ENCODE results near the gene GMFB. TPM values are rescaled to one million over a fixed set of nuclear protein-coding genes. Genes with fewer than 3 reads are reported as not detected.
A peak's percentile ranks its signal among the peaks of the same experiment; 100 is the strongest.

The GMFB gene
- total RNA-seq, 1 experiment from 2014 or later = 85.2 TPM

- ChIA-PET POLR2A (ENCODE audit: unreplicated experiment) (interaction anchor here (0.5 kb wide), 1 partner anchor 462 kb away, joined by 3 read pairs; no protein-coding TSS in a partner anchor), CTCF (interaction anchor here (0.6 to 0.8 kb wide), 3 partner anchors 20 to 1358 kb away, joined by 3 to 6 read pairs (median 4); no protein-coding TSS in a partner anchor)
- Histone ChIP-seq H3K27me3 (ENCODE audit: low read length) (no peaks in the 10 kb centered on the region), H3K4me3 (ENCODE audit: low read length) (peak within 1 kb of the TSS; percentile 74), H3F3A (ENCODE audit: low read length, unreplicated experiment) (peaks cover 5% of the 10 kb centered on the region), H2AFZ (ENCODE audit: low read length) (peak within 1 kb of the TSS; percentile 88), H3K9ac (ENCODE audit: low read length) (peak within 1 kb of the TSS; percentile 81), H3K27ac (ENCODE audit: low read length) (peak within 1 kb of the TSS; percentile 74), H3K4me2 (ENCODE audit: low read length) (peak within 1 kb of the TSS; percentile 83), H3K36me3 (ENCODE audit: low read depth, low read length) (peaks cover 6% of the 10 kb centered on the region; the same call in 1 of the 2 replicates), H3K4me1 (ENCODE audit: insufficient read depth, low read length) (peaks cover 52% of the 10 kb centered on the region), H4K20me1 (ENCODE audit: low read length) (peaks cover 39% of the 10 kb centered on the region), H3K79me2 (ENCODE audit: low read length) (peaks cover 47% of the 10 kb centered on the region), H3K9me2 (replicated peaks; ENCODE audit: low read length) (no peaks in the 10 kb centered on the region), H3K9me3 (ENCODE audit: low read length) (no peaks in the 10 kb centered on the region)
- intact Hi-C loops (cut with micrococcal nuclease) = loop anchor here (1.0 to 5.0 kb wide), 6 partner anchors 40 to 332 kb away; partner anchors contain the start of gene GMFB
- ATAC-seq = peak; percentile 95
- TF ChIP-seq CTCF (conservative IDR thresholded peaks at IDR 0.05; ENCODE audit: low read depth, low read length) (peak; percentile 99), EZH2 (IDR thresholded peaks at IDR 0.05; ENCODE audit: low read length, unreplicated experiment) (no peak), EZH2phosphoT487 (IDR thresholded peaks at IDR 0.05; ENCODE audit: borderline replicate concordance, low read length) (no peak)
- DNase-seq = peak; percentile 99
- no TSS peak for BruUV-seq (replicated peaks)
Measured at GRCh38 chr14:54440873-54441868, 47.6 kb downstream of the GMFB start, which contains the start of gene CNIH1. TSS of gene CNIH1 (minus strand) at chr14:54441374. CDS start at chr14:54441327, 47 bp downstream.

- Histone ChIP-seq H3K4me2 (ENCODE audit: low read length) (peak overlapping the region; percentile 83), H3K27me3 (ENCODE audit: low read length) (no peaks in the 10 kb centered on the region), H3K9me2 (replicated peaks; ENCODE audit: low read length) (no peaks in the 10 kb centered on the region), H3K36me3 (ENCODE audit: low read depth, low read length) (peaks cover 6% of the 10 kb centered on the region; the same call in 1 of the 2 replicates), H3F3A (ENCODE audit: low read length, unreplicated experiment) (peaks cover 9% of the 10 kb centered on the region), H3K4me3 (ENCODE audit: low read length) (peak overlapping the region; percentile 74), H3K79me2 (ENCODE audit: low read length) (peaks cover 53% of the 10 kb centered on the region), H2AFZ (ENCODE audit: low read length) (peak overlapping the region; percentile 7; the same call in 1 of the 2 replicates), H3K9me3 (ENCODE audit: low read length) (no peaks in the 10 kb centered on the region), H3K9ac (ENCODE audit: low read length) (peak overlapping the region; percentile 81), H3K4me1 (ENCODE audit: insufficient read depth, low read length) (peaks cover 53% of the 10 kb centered on the region), H4K20me1 (ENCODE audit: low read length) (peaks cover 44% of the 10 kb centered on the region), H3K27ac (ENCODE audit: low read length) (peak overlapping the region; percentile 74)
- no TSS peak for BruUV-seq (replicated peaks)
- CTCF ChIA-PET = no interaction called here
- no peak for TF ChIP-seq EZH2 (IDR thresholded peaks at IDR 0.05; ENCODE audit: low read length, unreplicated experiment)
- POLR2A ChIA-PET (ENCODE audit: unreplicated experiment) = no interaction called here
- DNase-seq = no peak
- intact Hi-C loops (cut with micrococcal nuclease) = loop anchor here (2.0 to 5.0 kb wide), 3 partner anchors 40 to 332 kb away; no protein-coding TSS in a partner anchor
- no peak for ATAC-seq
Measured at GRCh38 chr14:54440476-54440872, 48.3 kb downstream of the GMFB start.

GRCh38 chr14:54440037-54440436 is 48.7 kb downstream of the GMFB start:
- no peaks in the 10 kb centered on the region for H3K9me2 ChIP-seq (replicated peaks; ENCODE audit: low read length)
- intact Hi-C loops (cut with micrococcal nuclease) = loop anchor here (2.0 to 5.0 kb wide), 3 partner anchors 41 to 333 kb away; no protein-coding TSS in a partner anchor
- peaks cover 8% of the 10 kb centered on the region for H3K36me3 ChIP-seq (ENCODE audit: low read depth, low read length)
- no peak for DNase-seq
- H3K9ac ChIP-seq (ENCODE audit: low read length) = peak overlapping the region; percentile 81
- ATAC-seq = no peak
- H3K79me2 ChIP-seq (ENCODE audit: low read length) = peaks cover 58% of the 10 kb centered on the region
- no peaks in the 10 kb centered on the region for H3K9me3 ChIP-seq (ENCODE audit: low read length)
- H3K4me2 ChIP-seq (ENCODE audit: low read length) = peak overlapping the region; percentile 83
- H3K27me3 ChIP-seq (ENCODE audit: low read length) = no peaks in the 10 kb centered on the region
- H4K20me1 ChIP-seq (ENCODE audit: low read length) = peaks cover 49% of the 10 kb centered on the region
- ChIA-PET POLR2A (ENCODE audit: unreplicated experiment) (no interaction called here), CTCF (no interaction called here)
- H3K27ac ChIP-seq (ENCODE audit: low read length) = 0 out of 2 replicates have a peak overlapping the region, but pooled peaks have one; percentile 74
- H3K4me1 ChIP-seq (ENCODE audit: insufficient read depth, low read length) = peaks cover 58% of the 10 kb centered on the region
- H2AFZ ChIP-seq (ENCODE audit: low read length) = no peak overlapping the region
- peaks cover 12% of the 10 kb centered on the region for H3F3A ChIP-seq (ENCODE audit: low read length, unreplicated experiment)
- H3K4me3 ChIP-seq (ENCODE audit: low read length) = peak overlapping the region; percentile 74
- BruUV-seq (replicated peaks) = TSS peak; percentile 54
- no peak for TF ChIP-seq EZH2 (IDR thresholded peaks at IDR 0.05; ENCODE audit: low read length, unreplicated experiment)
- no peak for TF ChIP-seq EZH2phosphoT487 (IDR thresholded peaks at IDR 0.05; ENCODE audit: borderline replicate concordance, low read length)
- TF ChIP-seq CTCF (conservative IDR thresholded peaks at IDR 0.05; ENCODE audit: low read depth, low read length) = no peak
